HG03064 (cell line): ENCODE results near the gene IPPK.

Source experiments
- ATAC-seq: cut with Tn5 transposase; IDR thresholded peaks from one replicate; pipeline ENCODE4 v1.9.1; 2021; ENCODE audit warnings: low read depth; ENCODE audit not compliant: unreplicated experiment

The IPPK gene

GRCh38 chr9:92617195-92617813 is 52.6 kb downstream of the IPPK start:
- no peak for ATAC-seq

GRCh38 chr9:92616655-92617111 is 53.2 kb downstream of the IPPK start:
- no peak for ATAC-seq

- ATAC-seq, result no peak
Observed at GRCh38 chr9:92616199-92616641, 53.7 kb downstream of the IPPK start.

- no peak for ATAC-seq
Observed at GRCh38 chr9:92615790-92616189, 54.1 kb downstream of the IPPK start.

GRCh38 chr9:92614763-92615461 is 55.0 kb downstream of the IPPK start:
- no peak for ATAC-seq

- no peak for ATAC-seq
Observed at GRCh38 chr9:92614123-92614510, 55.8 kb downstream of the IPPK start.

- ATAC-seq, result no peak
Observed at GRCh38 chr9:92613268-92614122, 56.4 kb downstream of the IPPK start.

- ATAC-seq, result no peak
Observed at GRCh38 chr9:92612816-92613215, 57.1 kb downstream of the IPPK start.

GRCh38 chr9:92612292-92612691 is 57.6 kb downstream of the IPPK start:
- ATAC-seq, result no peak

- no peak for ATAC-seq
Observed at GRCh38 chr9:92611621-92612285, 58.2 kb downstream of the IPPK start.

- ATAC-seq, result no peak
Observed at GRCh38 chr9:92610470-92611420, 59.2 kb downstream of the IPPK start.

- ATAC-seq, result no peak
Observed at GRCh38 chr9:92608909-92609445, 61.0 kb downstream of the IPPK start.

GRCh38 chr9:92608241-92608908 is 61.6 kb downstream of the IPPK start:
- ATAC-seq, result no peak

- no peak for ATAC-seq
Observed at GRCh38 chr9:92607773-92608172, 62.2 kb downstream of the IPPK start.

- no peak for ATAC-seq
Observed at GRCh38 chr9:92607088-92607487, 62.8 kb downstream of the IPPK start.

- no peak for ATAC-seq
Observed at GRCh38 chr9:92605224-92605623, 64.7 kb downstream of the IPPK start.

GRCh38 chr9:92603990-92604389 is 65.9 kb downstream of the IPPK start:
- no peak for ATAC-seq

GRCh38 chr9:92603100-92603499 is 66.8 kb downstream of the IPPK start:
- no peak for ATAC-seq

- no peak for ATAC-seq
Observed at GRCh38 chr9:92602413-92602812, 67.5 kb downstream of the IPPK start.
